GM12878 (cell line): ENCODE measurements around the gene SIKE1. TPM values are rescaled to one million over a fixed set of nuclear protein-coding genes. Genes with fewer than 3 reads are reported as not detected.

Source experiments
- ATAC-seq: fragments of 200-7000 bp; cut with Tn5 transposase; 3 replicates; pipeline ENCODE4 v1.9.1; 2020; ENCODE audit warnings: mild to moderate bottlenecking, moderate library complexity
- BruUV-seq: library from RNA; stranded (reverse); fragments of 400-500 nt; replicated peaks from 2 replicates; lab custom pipeline; 2021; lab: Mats Ljungman, UMichigan
- CTCF ChIA-PET: fragments of 300-600 bp; sonication (Branson Sonifier 250); formaldehyde crosslinking; extraction: SDS; loops from one replicate; lab custom pipeline; 2021; ENCODE audit warnings: inconsistent platforms; lab: Yijun Ruan, JAX
- POLR2A ChIA-PET: fragments of 350-600 bp; formaldehyde crosslinking; extraction: SDS; loops from one replicate; lab custom pipeline; 2021; ENCODE audit warnings: inconsistent platforms; lab: Charles Lee
- RAD21 ChIA-PET: fragments of 300-600 bp; sonication (Branson Sonifier 250); formaldehyde crosslinking; loops from one replicate; lab custom pipeline; 2023; ENCODE audit warnings: antibody characterized with exemption; ENCODE audit not compliant: unreplicated experiment; lab: Charles Lee
- SMC1A ChIA-PET: fragments of 300-600 bp; sonication (Branson Sonifier 250); formaldehyde crosslinking; loops from one replicate; lab custom pipeline; 2023; ENCODE audit not compliant: unreplicated experiment, uncharacterized antibody; lab: Charles Lee
- DNase-seq: peaks from one replicate; pipeline ENCODE4 v3.0.0-alpha.2; 2011; ENCODE audit warnings: low read depth, low spot score
- FAIRE-seq: peaks from 3 replicates; lab custom pipeline; 2011; peaks lifted over from hg19 to GRCh38; lab: Jason Lieb, UNC
- H2AFZ ChIP-seq: 2 replicates; pipeline ENCODE4 v1.6.0; 2011; ENCODE audit warnings: low read depth, low read length, control low read depth; ENCODE audit not compliant: control insufficient read depth
- H3K27ac ChIP-seq: 2 replicates; pipeline ENCODE4 v1.5.1; 2011; ENCODE audit warnings: control low read depth; ENCODE audit not compliant: control insufficient read depth, insufficient read depth
- H3K27me3 ChIP-seq, 2 experiments: replicated peaks in 1 of 2; 2 replicates each; pipeline versions ENCODE4 v1.6.0 to v1.6.1; 2011; ENCODE audit warnings: low read length in 1 of 2; ENCODE audit not compliant: control insufficient read depth in 2 of 2, insufficient read depth in 2 of 2
- H3K36me3 ChIP-seq, 2 experiments: 2 replicates each; pipeline ENCODE4 v1.5.1; 2011; ENCODE audit warnings: low read length in 1 of 2; ENCODE audit not compliant: control insufficient read depth in 2 of 2, insufficient read depth in 2 of 2
- H3K4me1 ChIP-seq: 2 replicates; pipeline ENCODE4 v1.6.1; 2011; ENCODE audit warnings: mild to moderate bottlenecking, low read length, moderate library complexity, mixed read lengths; ENCODE audit not compliant: control insufficient read depth, insufficient read depth
- H3K4me2 ChIP-seq: 2 replicates; pipeline ENCODE4 v1.6.0; 2011; ENCODE audit warnings: control low read depth; ENCODE audit not compliant: control insufficient read depth, insufficient read depth
- H3K4me3 ChIP-seq: fragments of 200-600 bp; sonication (generic); 2 replicates; pipeline ENCODE4 v1.5.1; 2016
- H3K79me2 ChIP-seq: 2 replicates; pipeline ENCODE4 v1.6.0; 2011; ENCODE audit warnings: low read length; ENCODE audit not compliant: control insufficient read depth, insufficient read depth
- H3K9ac ChIP-seq: 2 replicates; pipeline ENCODE4 v1.8.0; 2011; ENCODE audit warnings: low read length, control low read depth, mixed read lengths; ENCODE audit not compliant: control insufficient read depth, insufficient read depth
- H3K9me3 ChIP-seq: replicated peaks from 3 replicates; pipeline ENCODE4 v1.5.1; 2011; ENCODE audit warnings: mild to moderate bottlenecking, low read length; ENCODE audit not compliant: control insufficient read depth, insufficient read depth
- H4K20me1 ChIP-seq: 2 replicates; pipeline ENCODE4 v1.6.0; 2011; ENCODE audit not compliant: control insufficient read depth, insufficient read depth
- ASH2L ChIP-seq: fragments of 300-600, 200-600 bp; sonication (generic); IDR thresholded peaks from 2 replicates; pipeline ENCODE4 v1.6.1; 2017; ENCODE audit warnings: low read depth, mild to moderate bottlenecking, borderline replicate concordance
- CREM ChIP-seq: IDR thresholded peaks from 2 replicates; pipeline ENCODE4 v1.6.1; 2014; ENCODE audit warnings: antibody characterized with exemption, low read depth
- ELK1 ChIP-seq: IDR thresholded peaks from 2 replicates; pipeline ENCODE4 v1.6.1; 2012; ENCODE audit warnings: low read depth, low read length, improper control_type of control experiment
- GATAD2B ChIP-seq: fragments of 450-650 bp; conservative IDR thresholded peaks from 2 replicates; pipeline ENCODE4 v1.6.1; 2017; ENCODE audit warnings: low read depth, mild to moderate bottlenecking, moderate library complexity
- IRF3 ChIP-seq: fragments of 450-650 bp; IDR thresholded peaks from 2 replicates; pipeline ENCODE4 v1.6.1; 2014; ENCODE audit warnings: mild to moderate bottlenecking
- MAX ChIP-seq: IDR thresholded peaks from 2 replicates; pipeline ENCODE4 v1.6.1; 2012; ENCODE audit warnings: low read depth, low read length, improper control_type of control experiment
- MEF2B ChIP-seq: fragments of 450-650 bp; IDR thresholded peaks from 2 replicates; pipeline ENCODE4 v1.6.1; 2018; ENCODE audit warnings: mild to moderate bottlenecking, moderate library complexity; ENCODE audit not compliant: partially characterized antibody, poor library complexity, severe bottlenecking
- NBN ChIP-seq: fragments of 450-650 bp; IDR thresholded peaks from 2 replicates; pipeline ENCODE4 v1.6.1; 2016
- PAX8 ChIP-seq: fragments of 450-650 bp; IDR thresholded peaks from 2 replicates; pipeline ENCODE4 v1.6.1; 2017; ENCODE audit warnings: mild to moderate bottlenecking, moderate library complexity
- POLR2AphosphoS2 ChIP-seq: IDR thresholded peaks from 2 replicates; pipeline ENCODE4 v1.6.1; 2011; ENCODE audit warnings: low read depth, mild to moderate bottlenecking, low read length, improper control_type of control experiment, moderate library complexity
- POLR2AphosphoS5 ChIP-seq: IDR thresholded peaks from 2 replicates; pipeline ENCODE4 v1.6.1; 2011; ENCODE audit warnings: mild to moderate bottlenecking, low read length, inconsistent platforms
- RFX5 ChIP-seq: IDR thresholded peaks from 2 replicates; pipeline ENCODE4 v1.6.1; 2011; ENCODE audit warnings: low read depth, low read length, improper control_type of control experiment
- SREBF1 ChIP-seq: IDR thresholded peaks from 2 replicates; pipeline ENCODE4 v1.6.1; 2012; ENCODE audit warnings: mild to moderate bottlenecking, low read length
- SREBF2 ChIP-seq: IDR thresholded peaks from 2 replicates; pipeline ENCODE4 v1.6.1; 2012; ENCODE audit warnings: mild to moderate bottlenecking, low read length
- ZBTB11 ChIP-seq: fragments of 450-650 bp; formaldehyde crosslinking; IDR thresholded peaks from 2 replicates; pipeline ENCODE4 v1.5.0; 2022; ENCODE audit warnings: mild to moderate bottlenecking, missing genetic modification characterization
- ZBTB33 ChIP-seq: fragments of 450-650 bp; IDR thresholded peaks from 2 replicates; pipeline ENCODE4 v1.6.1; 2017; ENCODE audit warnings: mild to moderate bottlenecking
- WGBS: methylation state at CpG from one replicate; pipeline ENCODE4 v1.1.6; 2016; ENCODE audit warnings: low lambda C conversion rate; ENCODE audit not compliant: insufficient replicate concordance, insufficient coverage; ENCODE audit errors: missing lambda C conversion rate; 5-methylcytosine and 5-hydroxymethylcytosine counted together
- in situ Hi-C: fragments of 300-500 bp; cut with MboI; formaldehyde crosslinking; loops from 9 replicates; pipeline ENCODE4 v1.14.3; 2018; ENCODE audit warnings: mixed read lengths
- intact Hi-C: fragments of 100-400 bp; cut with micrococcal nuclease; formaldehyde crosslinking; loops from one replicate; pipeline ENCODE4 v1.14.2; 2022; ENCODE audit not compliant: unreplicated experiment
- polyA plus RNA-seq, 11 experiments: library from polyadenylated mRNA; depleted of rRNA in 4 of 11; unstranded in 6 of 11; stranded (reverse) in 5 of 11; fragments of >200 nt; fragmentation: Nextera tagmentation in 4 of 11; fragmentation: Illumina TruSeq in 1 of 11; extraction: Ambion mirVana in 4 of 11; extraction: Trizol in 1 of 11; gene quantifications; 1 replicate in 1 of 11; 2 replicates in 10 of 11; pipeline versions ENCODE4 v1.2.1 to v1.2.3, GENCODE V29; 2011 to 2016; ENCODE audit warnings: inconsistent platforms in 2 of 11, missing spikeins in 2 of 11, low read depth in 1 of 11
- total RNA-seq, 4 experiments: library from RNA; depleted of rRNA in 3 of 4; stranded (reverse); fragments of >200 nt in 3 of 4; fragmentation: Illumina TruSeq in 1 of 4; extraction: Trizol in 1 of 4; gene quantifications; 2 replicates each; pipeline versions ENCODE4 v1.2.1 to v1.2.3, GENCODE V29; 2013 to 2021

The SIKE1 gene
- total and polyA plus RNA-seq, 10 of the 15 experiments (the other 5 are each of a cell fraction or from before 2014, with no cell fraction given), result 10.4 to 67.0 (median 45.5) TPM

- peaks cover 10 to 40% of the 10 kb centered on the region in 2 experiments for H3K36me3 ChIP-seq
- H3K4me1 ChIP-seq, result no peaks in the 10 kb centered on the region
- no peak overlapping the region for H3K4me3 ChIP-seq
- no peaks in the 10 kb centered on the region for H3K27me3 ChIP-seq
- intact Hi-C loops (no loop called here), in situ Hi-C loops (no loop called here)
- ChIA-PET CTCF (no interaction called here), RAD21 (no interaction called here), POLR2A (no interaction called here), SMC1A (no interaction called here)
- H3K79me2 ChIP-seq, result no peaks in the 10 kb centered on the region
- DNase-seq (no peak), FAIRE-seq (no peak), ATAC-seq (no peak)
- no peak overlapping the region for H3K4me2 ChIP-seq
- no peak overlapping the region for H2AFZ ChIP-seq
- no peaks in the 10 kb centered on the region for H4K20me1 ChIP-seq
- 93% methylated on average over 1 of the region's 1 CpG for WGBS
- no peak overlapping the region for H3K27ac ChIP-seq
- BruUV-seq, result no TSS peak
- no peaks in the 10 kb centered on the region for H3K9me3 ChIP-seq
- no peak overlapping the region for H3K9ac ChIP-seq
- TF ChIP-seq MAX (no peak), ELK1 (no peak), ZBTB11 (CRISPR knock-in tag) (no peak), POLR2AphosphoS2 (no peak), RFX5 (no peak), SREBF1 (no peak), NBN (no peak), PAX8 (no peak), SREBF2 (no peak), ZBTB33 (no peak), POLR2AphosphoS5 (no peak), CREM (no peak), MEF2B (no peak), ASH2L (no peak), IRF3 (no peak), GATAD2B (no peak)
Observed at GRCh38 chr1:114723915-114724314, 56.6 kb downstream of the SIKE1 start.
